SIG-M5 treated with dmso at 0.1 percent for 504 hours (cell line): ENCODE results near the gene GTF2A1.

Source experiments
- DNase-seq: peaks from one replicate; lab custom pipeline; 2025; ENCODE audit not compliant: unreplicated experiment; lab: John Stamatoyannopoulos, UW

Gene GTF2A1

GRCh38 chr14:81143793-81144192, 77.0 kb downstream of the GTF2A1 start:
- DNase-seq, result no peak

DNA sequence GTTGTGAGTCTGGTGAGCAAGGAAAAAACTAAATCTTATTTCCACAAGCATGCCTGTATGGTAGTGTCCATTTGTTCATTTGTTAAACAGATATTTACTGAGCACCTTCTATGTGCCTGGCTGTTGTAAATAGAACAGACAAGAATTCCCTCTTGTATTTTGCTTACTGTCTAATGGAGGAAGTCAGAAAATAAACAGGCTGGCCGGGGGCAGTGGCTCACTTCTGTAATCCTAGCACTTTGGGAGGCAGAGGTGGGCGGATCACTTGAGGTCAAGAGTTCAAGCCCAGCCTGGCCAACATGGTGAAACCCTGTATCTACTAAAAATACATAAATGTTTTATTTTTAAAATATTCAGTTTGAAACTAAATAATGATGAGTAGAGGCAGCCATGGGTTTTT, 79.3 kb downstream of the GTF2A1 start:
- no peak for DNase-seq

DNA sequence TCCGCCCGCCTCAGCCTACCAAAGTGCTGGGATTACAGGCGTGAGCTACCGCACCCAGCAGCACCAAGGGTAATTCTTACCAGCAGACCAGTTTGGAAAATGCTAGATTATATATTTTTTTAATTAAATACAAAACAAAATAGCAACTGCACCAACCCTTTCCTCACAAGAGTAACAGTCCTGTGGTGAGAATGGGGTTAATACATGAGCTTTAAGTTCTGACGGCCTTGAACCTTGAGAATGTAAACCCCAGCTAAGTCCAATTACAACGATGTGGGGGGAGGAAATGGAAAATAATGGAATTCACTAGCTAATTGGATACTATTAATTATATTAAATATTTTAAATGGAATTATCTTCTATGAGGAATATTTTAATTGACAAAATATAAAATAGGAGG, 82.3 kb downstream of the GTF2A1 start:
- no peak for DNase-seq

DNA sequence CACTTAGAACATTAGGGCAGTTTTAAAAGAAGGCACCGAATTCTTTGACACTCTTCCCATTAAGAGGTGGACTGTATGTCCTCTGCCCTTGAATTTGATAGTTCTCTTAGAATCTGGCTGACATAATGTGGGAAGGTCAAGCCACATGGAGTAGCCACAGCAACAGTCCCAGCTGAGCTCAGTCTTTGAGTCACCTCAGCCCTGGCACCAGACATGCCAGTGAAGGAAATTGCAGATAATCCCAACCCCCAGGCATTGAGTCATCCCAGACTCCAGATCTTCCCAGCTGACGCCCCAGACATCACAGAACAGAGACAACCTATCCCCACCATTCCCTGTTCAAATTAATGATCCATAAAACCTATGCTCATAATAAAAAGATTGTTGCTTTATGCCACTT, 83.4 kb downstream of the GTF2A1 start:
- DNase-seq, result no peak

- DNase-seq, result no peak
These were observed 87.4 kb downstream of the GTF2A1 start for GRCh38 chr14:81133400-81133799.

DNA sequence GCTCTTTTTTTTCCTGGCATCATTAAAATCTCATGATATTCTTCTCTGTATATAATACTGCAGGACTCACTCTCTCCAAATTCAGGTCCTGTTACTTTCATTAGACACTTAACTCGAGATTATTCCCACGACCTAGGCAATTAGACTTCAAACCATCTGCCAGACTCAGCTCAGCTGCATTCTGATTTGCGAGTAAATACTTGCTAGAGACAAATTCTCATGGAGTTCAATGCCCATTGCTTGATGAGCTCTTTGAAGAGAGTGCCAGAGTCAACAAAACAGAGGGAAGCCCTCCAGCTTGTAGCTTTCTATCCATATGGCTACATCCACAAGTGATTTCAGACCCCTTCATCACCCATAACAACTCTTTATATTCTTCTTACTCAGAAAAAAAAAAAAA, 88.3 kb downstream of the GTF2A1 start:
- DNase-seq, result no peak

GRCh38 chr14:81129242-81129641, 91.5 kb downstream of the GTF2A1 start:
- DNase-seq, result no peak

GRCh38 chr14:81127785-81128184, 93.0 kb downstream of the GTF2A1 start:
- peak; percentile 51 for DNase-seq

- no peak for DNase-seq
These were observed 95.2 kb downstream of the GTF2A1 start for GRCh38 chr14:81125536-81125935.
